ENCODE results near the gene CNTNAP2. TPM values are rescaled to one million over a fixed set of nuclear protein-coding genes. Genes with fewer than 3 reads are reported as not detected.

CNTNAP2 gene
- total and polyA plus RNA-seq, 9 of the 15 experiments (the other 6 are each of a cell fraction or from before 2014, with no cell fraction given) = 0.04 to 0.62 (median 0.09) TPM; not detected in 4

- BruUV-seq (replicated peaks) = no TSS peak
- Histone ChIP-seq H3K4me2 (ENCODE audit: insufficient read depth, low read length) (0 out of 2 replicates have a peak overlapping the region, but pooled peaks have one; percentile 28), H3K79me2 (ENCODE audit: control insufficient read depth, insufficient read depth, low read length) (no peaks in the 10 kb centered on the region), H4K20me1 (replicated peaks; ENCODE audit: control insufficient read depth, insufficient read depth, low read length) (peaks cover 2% of the 10 kb centered on the region; the same call in 1 of the 2 replicates), H3K27ac (ENCODE audit: extremely low read depth, low read depth, low read length) (no peak overlapping the region), H3K4me3 (no peak overlapping the region), H3K9ac (ENCODE audit: insufficient read depth in 1 of 2, low read depth in 2 of 2, low read length in 2 of 2) (no peak overlapping the region), H3K36me3 (ENCODE audit: control insufficient read depth, insufficient read depth, low read length) (no peaks in the 10 kb centered on the region), H3K4me1 (replicated peaks in 1 of 2; ENCODE audit: control insufficient read depth in 2 of 2, insufficient read depth in 2 of 2, low read length in 2 of 2) (peaks cover 0 to 15% of the 10 kb centered on the region in 2 experiments; a peak in 3 of 5 replicates), H3K9me3 (replicated peaks; ENCODE audit: control insufficient read depth, insufficient read depth, low read depth, low read length) (no peaks in the 10 kb centered on the region), H3K9me1 (ENCODE audit: control insufficient read depth, insufficient read depth, low read length) (no peaks in the 10 kb centered on the region), H2AFZ (ENCODE audit: low read depth, low read length) (no peak overlapping the region), H3K27me3 (ENCODE audit: control insufficient read depth in 2 of 2, insufficient read depth in 2 of 2, low read length in 2 of 2) (peaks cover 0 to 10% of the 10 kb centered on the region in 2 experiments; a peak in 3 of 5 replicates)
- ChIA-PET POLR2A (no interaction called here), CTCF (ENCODE audit: low intra/inter-chr PET ratio) (no interaction called here)
- WGBS (ENCODE audit: insufficient coverage, low coverage, missing lambda C conversion rate) = 3% methylated on average over 15 of the region's 15 CpGs
- DNase-seq (ENCODE audit: extremely low read depth in 1 of 4, low spot score in 3 of 4) = no peak
- TF ChIP-seq CCNT2 (IDR thresholded peaks at IDR 0.05; ENCODE audit: borderline replicate concordance, extremely low read depth, insufficient read length, low read depth, low read length) (peak; percentile 3), CCAR2 (IDR thresholded peaks at IDR 0.05; ENCODE audit: low read depth, low read length) (no peak), E2F4 (CRISPR knock-in tag; IDR thresholded peaks at IDR 0.05; ENCODE audit: low read depth) (0 out of 2 replicates have a peak, but pooled peaks have one; percentile 8), ZNF224 (CRISPR knock-in tag; IDR thresholded peaks at IDR 0.05) (0 out of 2 replicates have a peak, but pooled peaks have one; percentile 46)
- no peak for FAIRE-seq
- ATAC-seq = no peak
- in situ Hi-C loops (cut with MboI) (no loop called here), intact Hi-C loops (cut with micrococcal nuclease) (no loop called here)
These were observed 1.1 kb upstream of the CNTNAP2 start for GRCh38 chr7:146115548-146115850.
